Measurements from ENCODE around the gene ITK. TPM values are rescaled to one million over a fixed set of nuclear protein-coding genes. Genes with fewer than 3 reads are reported as not detected.

ITK gene
- total RNA-seq, 3 donors from 2014 or later (not counting 1 experiment from before 2014, with no cell fraction given): 153 to 188 (median 186) TPM

DNA sequence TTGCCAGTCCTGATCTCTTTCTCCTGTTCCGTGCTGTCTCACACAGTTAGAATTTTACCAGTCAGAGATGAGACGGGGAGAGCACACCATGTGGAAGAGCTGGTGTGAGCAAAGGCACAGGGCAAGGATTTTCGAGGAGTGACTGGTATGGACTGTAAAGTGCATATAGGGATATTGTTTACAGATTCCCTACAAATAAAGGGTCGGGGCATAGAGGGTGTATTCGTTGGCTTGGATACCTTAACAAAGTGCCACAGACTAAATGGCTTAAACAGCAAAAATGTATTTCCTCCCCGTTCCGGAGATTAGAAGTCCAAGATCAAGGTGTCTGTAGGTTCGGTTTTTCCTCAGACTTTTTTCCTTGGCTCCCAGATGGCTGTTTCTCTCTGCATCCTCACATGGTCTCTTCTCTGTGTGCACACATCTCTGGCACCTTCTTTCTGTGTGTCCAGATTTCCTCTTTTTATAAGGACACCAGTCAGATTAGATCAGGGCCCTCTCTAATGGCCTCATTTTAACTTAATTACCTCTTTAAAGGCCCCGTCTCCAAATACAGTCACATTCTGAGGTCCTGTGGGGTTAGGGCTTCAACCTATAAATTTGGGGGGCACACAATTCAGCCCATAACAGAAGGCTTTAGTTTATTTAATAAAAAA, 108.7 kb downstream of the ITK start:
- no peaks in the 10 kb centered on the region for H3K27me3 Mint-ChIP-seq (ENCODE audit: low read depth in 2 of 2)

DNA sequence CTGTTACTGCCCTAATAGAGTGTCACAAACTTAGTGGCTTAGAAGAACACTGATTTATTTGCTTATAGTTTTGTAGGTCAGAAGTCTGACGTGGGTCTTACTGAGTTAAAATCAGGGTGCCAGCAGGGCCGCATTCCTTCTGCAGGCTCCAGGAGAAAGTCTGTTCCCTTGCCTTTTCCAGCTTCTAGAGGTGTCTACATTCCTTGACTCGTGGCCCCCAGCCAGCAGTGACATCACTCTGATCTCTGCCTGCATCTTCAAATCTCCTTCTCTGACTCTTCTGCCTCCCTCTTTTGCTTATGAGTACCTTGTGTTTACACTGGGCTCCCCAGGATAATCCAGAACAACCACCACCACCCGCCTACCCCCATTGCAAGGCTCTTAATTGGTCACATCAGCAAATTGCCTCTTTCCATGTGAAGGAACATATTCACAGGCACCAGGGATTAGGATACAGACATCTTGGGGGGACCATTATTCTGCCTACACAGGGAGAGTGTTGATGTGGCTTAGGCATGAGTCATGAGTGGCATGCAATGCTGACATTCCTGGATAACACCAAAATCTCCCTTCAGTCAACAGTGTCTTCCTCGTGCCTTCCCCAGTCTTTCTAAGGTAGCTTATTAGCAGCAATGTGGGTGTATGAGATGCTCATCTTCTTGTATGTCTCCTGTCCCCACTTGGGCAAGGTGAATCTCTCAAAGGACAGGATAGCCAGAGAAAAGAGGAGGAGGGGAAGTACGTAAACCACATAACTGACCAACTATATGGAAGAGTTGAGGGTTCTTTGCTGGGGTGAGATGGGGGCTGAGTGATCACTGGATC, 109.7 kb downstream of the ITK start:
- peaks cover 4% of the 10 kb centered on the region for H3K36me3 Mint-ChIP-seq
- intact Hi-C loops (cut with micrococcal nuclease): loop anchor here (5.0 kb wide), 1 partner anchor 38 kb away; no protein-coding TSS in a partner anchor
- peaks cover 65 to 71% of the 10 kb centered on the region in 2 donors for H3K4me1 Mint-ChIP-seq

More for the DNA sequence above, 108.7 kb downstream of the ITK start:
- no peak overlapping the region for H3K27ac ChIP-seq (ENCODE audit: low read length)
- intact Hi-C loops (cut with micrococcal nuclease): no loop called here
- no peaks in the 10 kb centered on the region for H3K27me3 ChIP-seq (ENCODE audit: control insufficient read depth, insufficient read depth, low read length)
- Mint-ChIP-seq H3K4me3 (no peak overlapping the region), H3K36me3 (no peaks in the 10 kb centered on the region), H3K27ac (peak overlapping the region; percentile 71 to 75), H3K4me1 (peaks cover 73 to 74% of the 10 kb centered on the region in 2 donors), H3K9me3 (no peaks in the 10 kb centered on the region)
- TF ChIP-seq, protein P1, sequence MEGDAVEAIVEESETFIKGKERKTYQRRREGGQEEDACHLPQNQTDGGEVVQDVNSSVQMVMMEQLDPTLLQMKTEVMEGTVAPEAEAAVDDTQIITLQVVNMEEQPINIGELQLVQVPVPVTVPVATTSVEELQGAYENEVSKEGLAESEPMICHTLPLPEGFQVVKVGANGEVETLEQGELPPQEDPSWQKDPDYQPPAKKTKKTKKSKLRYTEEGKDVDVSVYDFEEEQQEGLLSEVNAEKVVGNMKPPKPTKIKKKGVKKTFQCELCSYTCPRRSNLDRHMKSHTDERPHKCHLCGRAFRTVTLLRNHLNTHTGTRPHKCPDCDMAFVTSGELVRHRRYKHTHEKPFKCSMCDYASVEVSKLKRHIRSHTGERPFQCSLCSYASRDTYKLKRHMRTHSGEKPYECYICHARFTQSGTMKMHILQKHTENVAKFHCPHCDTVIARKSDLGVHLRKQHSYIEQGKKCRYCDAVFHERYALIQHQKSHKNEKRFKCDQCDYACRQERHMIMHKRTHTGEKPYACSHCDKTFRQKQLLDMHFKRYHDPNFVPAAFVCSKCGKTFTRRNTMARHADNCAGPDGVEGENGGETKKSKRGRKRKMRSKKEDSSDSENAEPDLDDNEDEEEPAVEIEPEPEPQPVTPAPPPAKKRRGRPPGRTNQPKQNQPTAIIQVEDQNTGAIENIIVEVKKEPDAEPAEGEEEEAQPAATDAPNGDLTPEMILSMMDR (IDR thresholded peaks at IDR 0.05): no peak
- no peak overlapping the region for H3K4me3 ChIP-seq (ENCODE audit: low read length)
- ATAC-seq: no peak
- H3K9me3 ChIP-seq (ENCODE audit: control insufficient read depth, insufficient read depth, low read length): no peaks in the 10 kb centered on the region
- DNase-seq: no peak
- peaks cover 13% of the 10 kb centered on the region for H3K4me1 ChIP-seq (ENCODE audit: control insufficient read depth, insufficient read depth, low read length)
- WGBS (ENCODE audit: insufficient coverage): 95% methylated on average over 8 of the region's 9 CpGs
- H3K36me3 ChIP-seq (ENCODE audit: control insufficient read depth, insufficient read depth, low read length): peaks cover 77% of the 10 kb centered on the region

DNA sequence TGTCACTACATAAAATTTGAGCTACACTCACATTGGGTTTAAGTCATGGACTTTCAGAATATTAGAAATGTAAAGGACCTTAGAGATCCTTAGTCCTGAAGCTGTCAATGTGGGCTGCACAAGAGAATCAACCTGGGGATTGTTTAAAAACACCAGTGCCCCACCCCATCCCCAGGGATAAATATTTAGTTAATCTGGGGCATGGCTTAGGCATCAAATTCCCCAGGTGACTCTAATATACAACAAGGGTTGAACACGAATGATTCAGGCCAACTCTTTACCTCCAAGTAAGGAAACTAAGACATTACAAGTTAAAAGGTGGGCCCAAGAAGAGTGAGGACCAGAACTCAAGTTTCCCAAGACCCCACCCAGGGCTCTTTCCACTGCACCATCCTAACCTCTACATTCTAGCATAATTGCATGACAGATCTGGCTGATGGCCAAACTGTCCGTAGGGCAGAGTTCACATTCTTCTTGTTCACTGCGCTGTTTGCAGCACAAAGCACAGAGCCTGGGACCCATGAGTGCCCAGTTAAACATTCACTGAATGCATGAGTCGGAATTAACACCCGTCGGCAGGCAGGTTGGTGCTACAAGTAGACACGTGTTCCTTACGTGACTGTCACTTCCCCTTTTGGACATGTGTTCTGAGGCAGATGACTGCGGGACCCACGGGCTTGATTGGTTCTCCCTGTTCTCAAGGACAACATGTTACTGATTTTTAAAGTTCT, 110.5 kb downstream of the ITK start:
- H3K4me3 Mint-ChIP-seq: peak overlapping the region; percentile 25
- TF ChIP-seq, protein P1 (IDR thresholded peaks at IDR 0.05): no peak
- ATAC-seq (peak; percentile 48 to 50 (median 49)), DNase-seq (peak in 1 of 2 donors; percentile 47)
- Histone ChIP-seq H3K9me3 (ENCODE audit: control insufficient read depth, insufficient read depth, low read length) (no peaks in the 10 kb centered on the region), H3K4me3 (ENCODE audit: low read length) (no peak overlapping the region), H3K27ac (ENCODE audit: low read length) (peak overlapping the region; percentile 2), H3K4me1 (ENCODE audit: control insufficient read depth, insufficient read depth, low read length) (peaks cover 13% of the 10 kb centered on the region), H3K36me3 (ENCODE audit: control insufficient read depth, insufficient read depth, low read length) (peaks cover 85% of the 10 kb centered on the region), H3K27me3 (ENCODE audit: control insufficient read depth, insufficient read depth, low read length) (no peaks in the 10 kb centered on the region)
- H3K4me1 Mint-ChIP-seq: peaks cover 68 to 73% of the 10 kb centered on the region in 2 donors
- intact Hi-C loops (cut with micrococcal nuclease): loop anchor here (5.0 kb wide), 1 partner anchor 39 kb away; no protein-coding TSS in a partner anchor
- H3K36me3 Mint-ChIP-seq: peaks cover 9% of the 10 kb centered on the region
- H3K27ac Mint-ChIP-seq: peak overlapping the region; percentile 71 to 75
- 50% methylated on average over 10 of the region's 10 CpGs for WGBS (ENCODE audit: insufficient coverage)
- no peaks in the 10 kb centered on the region for H3K9me3 Mint-ChIP-seq
- H3K27me3 Mint-ChIP-seq (ENCODE audit: low read depth in 2 of 2): no peaks in the 10 kb centered on the region

More for the DNA sequence above, 109.7 kb downstream of the ITK start:
- TF ChIP-seq, protein P1 (IDR thresholded peaks at IDR 0.05): no peak
- no peak for DNase-seq
- Histone ChIP-seq H3K4me3 (ENCODE audit: low read length) (no peak overlapping the region), H3K36me3 (ENCODE audit: control insufficient read depth, insufficient read depth, low read length) (peaks cover 83% of the 10 kb centered on the region), H3K27ac (ENCODE audit: low read length) (no peak overlapping the region), H3K27me3 (ENCODE audit: control insufficient read depth, insufficient read depth, low read length) (no peaks in the 10 kb centered on the region), H3K9me3 (ENCODE audit: control insufficient read depth, insufficient read depth, low read length) (no peaks in the 10 kb centered on the region), H3K4me1 (ENCODE audit: control insufficient read depth, insufficient read depth, low read length) (peaks cover 13% of the 10 kb centered on the region)
- Mint-ChIP-seq H3K4me3 (no peak overlapping the region), H3K27ac (peak overlapping the region; percentile 71 to 75), H3K9me3 (no peaks in the 10 kb centered on the region), H3K27me3 (ENCODE audit: low read depth in 2 of 2) (no peaks in the 10 kb centered on the region)
- WGBS (ENCODE audit: insufficient coverage): 96% methylated on average over 5 of the region's 6 CpGs
- ATAC-seq: no peak

Measured in natural killer cell (primary cell).